Activated T-helper 2 cell treated with anti-CD3 and anti-CD28 coated beads, Interferon-gamma antibody, Interleukin-2, Interleukin-4, amounts not matched to agents 10 μg/mL and 5 μg/mL and 100 μg/mL, durations not matched to agents 14 hours and 24 hours and 36 hours (primary cell): Measurements from ENCODE around the gene GADL1. TPM values are rescaled to one million over a fixed set of nuclear protein-coding genes. Genes with fewer than 3 reads are reported as not detected.

Experiments used
- DNase-seq: peaks from one replicate; pipeline ENCODE4 v3.0.0; 2021; ENCODE audit warnings: low spot score
- H3K27ac Mint-ChIP-seq: one replicate; pipeline ENCODE4 v1.8.0; 2021; ENCODE audit warnings: mixed read lengths
- H3K27me3 Mint-ChIP-seq: one replicate; pipeline ENCODE4 v1.8.0; 2021; ENCODE audit warnings: low read depth, mixed read lengths
- H3K36me3 Mint-ChIP-seq: one replicate; pipeline ENCODE4 v1.8.0; 2021; ENCODE audit warnings: low read depth, mixed read lengths
- H3K4me1 Mint-ChIP-seq: one replicate; pipeline ENCODE4 v1.8.0; 2021; ENCODE audit warnings: low read depth, mixed read lengths
- H3K4me3 Mint-ChIP-seq: one replicate; pipeline ENCODE4 v1.8.0; 2021; ENCODE audit warnings: low read depth, mild to moderate bottlenecking, moderate library complexity, mixed read lengths
- H3K9me3 Mint-ChIP-seq: one replicate; pipeline ENCODE4 v1.8.0; 2021; ENCODE audit warnings: mixed read lengths
- intact Hi-C: fragments of 100-400 bp; cut with micrococcal nuclease; formaldehyde crosslinking; loops from one replicate; pipeline ENCODE4 v1.15.1; 2023
- total RNA-seq: library from RNA; stranded (reverse); gene quantifications from 2 replicates; pipeline ENCODE4 v1.2.3, GENCODE V29; 2022

The GADL1 gene
- total RNA-seq, 1 donor from 2014 or later: not detected

DNA sequence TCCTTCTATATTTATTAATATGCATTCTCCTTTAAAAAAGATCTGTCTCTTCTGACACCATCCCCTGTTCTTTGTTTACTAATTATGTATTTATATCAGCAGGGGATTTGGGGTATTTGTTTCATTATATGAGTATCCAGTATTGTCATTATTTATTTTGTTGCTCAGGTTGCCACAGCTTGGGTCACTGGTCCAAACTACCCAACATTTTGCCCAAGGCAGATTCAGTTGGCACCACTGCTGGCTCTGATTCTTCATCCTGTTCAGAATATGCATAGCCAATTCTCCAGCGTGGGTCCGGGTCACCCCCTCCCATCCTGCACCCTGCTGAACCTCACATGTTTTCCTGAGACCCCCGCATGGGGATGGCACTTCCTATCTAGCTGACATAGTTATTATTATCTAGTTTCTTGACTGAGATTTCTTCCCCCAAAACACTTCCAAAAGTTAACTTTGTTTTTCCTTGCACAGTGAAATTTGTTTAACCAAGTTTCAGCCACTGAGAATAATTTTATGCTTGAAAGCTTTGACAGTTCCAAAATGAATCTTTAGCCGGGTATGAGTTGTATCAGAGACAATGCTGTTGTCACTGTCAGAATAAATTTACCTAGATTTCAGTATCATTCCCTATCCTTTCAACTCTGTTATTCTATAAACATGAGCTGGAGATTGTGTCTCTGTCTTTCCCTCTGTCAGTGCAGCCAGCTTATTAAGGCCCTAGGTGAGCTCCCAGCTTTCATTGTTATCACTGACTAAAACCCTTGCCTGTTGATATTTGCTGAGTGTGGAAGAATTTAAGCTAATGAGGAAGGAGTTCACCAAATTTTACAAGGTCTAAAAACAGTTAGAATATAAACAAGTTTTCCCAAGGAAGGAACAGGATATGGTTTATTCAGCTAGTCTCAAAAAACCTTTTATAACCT lies 217.8 kb downstream of the GADL1 start:
- peaks cover 72% of the 10 kb centered on the region for H3K4me1 Mint-ChIP-seq
- no peak overlapping the region for H3K27ac Mint-ChIP-seq
- H3K27me3 Mint-ChIP-seq: no peaks in the 10 kb centered on the region
- H3K9me3 Mint-ChIP-seq: no peaks in the 10 kb centered on the region
- peaks cover 89% of the 10 kb centered on the region for H3K36me3 Mint-ChIP-seq
- no peak overlapping the region for H3K4me3 Mint-ChIP-seq
- intact Hi-C loops: no loop called here
- DNase-seq: no peak
